GM12891 (cell line): ENCODE results near the gene RGS7.

Source experiments
- PAX5 ChIP-seq: IDR thresholded peaks from 2 replicates; pipeline ENCODE4 v1.6.1; 2011; ENCODE audit warnings: low read length, moderate library complexity, mild to moderate bottlenecking; ENCODE audit not compliant: insufficient read depth, severe bottlenecking
- POLR2A ChIP-seq: IDR thresholded peaks from 2 replicates; pipeline ENCODE4 v1.6.1; 2011; ENCODE audit warnings: low read depth, low read length, control low read depth
- POLR2AphosphoS5 ChIP-seq: IDR thresholded peaks from 2 replicates; pipeline ENCODE4 v1.6.1; 2011; ENCODE audit warnings: low read depth, low read length, control low read depth
- SPI1 ChIP-seq: IDR thresholded peaks from 2 replicates; pipeline ENCODE4 v1.6.1; 2011; ENCODE audit warnings: low read depth, low read length, control low read depth
- TAF1 ChIP-seq: IDR thresholded peaks from 2 replicates; pipeline ENCODE4 v1.6.1; 2011; ENCODE audit warnings: low read depth, low read length, control low read depth

GRCh38 chr1:241215683-241216082 is 141.3 kb downstream of the RGS7 start:
- no peak for TF ChIP-seq TAF1
- no peak for TF ChIP-seq POLR2AphosphoS5
- TF ChIP-seq POLR2A = no peak
- TF ChIP-seq SPI1 = no peak
- no peak for TF ChIP-seq PAX5
